ENCODE measurements around the gene MPC1L.

GRCh38 chrX:40607381-40607780, 15.8 kb upstream of the MPC1L start:
- TF ChIP-seq, protein P1, sequence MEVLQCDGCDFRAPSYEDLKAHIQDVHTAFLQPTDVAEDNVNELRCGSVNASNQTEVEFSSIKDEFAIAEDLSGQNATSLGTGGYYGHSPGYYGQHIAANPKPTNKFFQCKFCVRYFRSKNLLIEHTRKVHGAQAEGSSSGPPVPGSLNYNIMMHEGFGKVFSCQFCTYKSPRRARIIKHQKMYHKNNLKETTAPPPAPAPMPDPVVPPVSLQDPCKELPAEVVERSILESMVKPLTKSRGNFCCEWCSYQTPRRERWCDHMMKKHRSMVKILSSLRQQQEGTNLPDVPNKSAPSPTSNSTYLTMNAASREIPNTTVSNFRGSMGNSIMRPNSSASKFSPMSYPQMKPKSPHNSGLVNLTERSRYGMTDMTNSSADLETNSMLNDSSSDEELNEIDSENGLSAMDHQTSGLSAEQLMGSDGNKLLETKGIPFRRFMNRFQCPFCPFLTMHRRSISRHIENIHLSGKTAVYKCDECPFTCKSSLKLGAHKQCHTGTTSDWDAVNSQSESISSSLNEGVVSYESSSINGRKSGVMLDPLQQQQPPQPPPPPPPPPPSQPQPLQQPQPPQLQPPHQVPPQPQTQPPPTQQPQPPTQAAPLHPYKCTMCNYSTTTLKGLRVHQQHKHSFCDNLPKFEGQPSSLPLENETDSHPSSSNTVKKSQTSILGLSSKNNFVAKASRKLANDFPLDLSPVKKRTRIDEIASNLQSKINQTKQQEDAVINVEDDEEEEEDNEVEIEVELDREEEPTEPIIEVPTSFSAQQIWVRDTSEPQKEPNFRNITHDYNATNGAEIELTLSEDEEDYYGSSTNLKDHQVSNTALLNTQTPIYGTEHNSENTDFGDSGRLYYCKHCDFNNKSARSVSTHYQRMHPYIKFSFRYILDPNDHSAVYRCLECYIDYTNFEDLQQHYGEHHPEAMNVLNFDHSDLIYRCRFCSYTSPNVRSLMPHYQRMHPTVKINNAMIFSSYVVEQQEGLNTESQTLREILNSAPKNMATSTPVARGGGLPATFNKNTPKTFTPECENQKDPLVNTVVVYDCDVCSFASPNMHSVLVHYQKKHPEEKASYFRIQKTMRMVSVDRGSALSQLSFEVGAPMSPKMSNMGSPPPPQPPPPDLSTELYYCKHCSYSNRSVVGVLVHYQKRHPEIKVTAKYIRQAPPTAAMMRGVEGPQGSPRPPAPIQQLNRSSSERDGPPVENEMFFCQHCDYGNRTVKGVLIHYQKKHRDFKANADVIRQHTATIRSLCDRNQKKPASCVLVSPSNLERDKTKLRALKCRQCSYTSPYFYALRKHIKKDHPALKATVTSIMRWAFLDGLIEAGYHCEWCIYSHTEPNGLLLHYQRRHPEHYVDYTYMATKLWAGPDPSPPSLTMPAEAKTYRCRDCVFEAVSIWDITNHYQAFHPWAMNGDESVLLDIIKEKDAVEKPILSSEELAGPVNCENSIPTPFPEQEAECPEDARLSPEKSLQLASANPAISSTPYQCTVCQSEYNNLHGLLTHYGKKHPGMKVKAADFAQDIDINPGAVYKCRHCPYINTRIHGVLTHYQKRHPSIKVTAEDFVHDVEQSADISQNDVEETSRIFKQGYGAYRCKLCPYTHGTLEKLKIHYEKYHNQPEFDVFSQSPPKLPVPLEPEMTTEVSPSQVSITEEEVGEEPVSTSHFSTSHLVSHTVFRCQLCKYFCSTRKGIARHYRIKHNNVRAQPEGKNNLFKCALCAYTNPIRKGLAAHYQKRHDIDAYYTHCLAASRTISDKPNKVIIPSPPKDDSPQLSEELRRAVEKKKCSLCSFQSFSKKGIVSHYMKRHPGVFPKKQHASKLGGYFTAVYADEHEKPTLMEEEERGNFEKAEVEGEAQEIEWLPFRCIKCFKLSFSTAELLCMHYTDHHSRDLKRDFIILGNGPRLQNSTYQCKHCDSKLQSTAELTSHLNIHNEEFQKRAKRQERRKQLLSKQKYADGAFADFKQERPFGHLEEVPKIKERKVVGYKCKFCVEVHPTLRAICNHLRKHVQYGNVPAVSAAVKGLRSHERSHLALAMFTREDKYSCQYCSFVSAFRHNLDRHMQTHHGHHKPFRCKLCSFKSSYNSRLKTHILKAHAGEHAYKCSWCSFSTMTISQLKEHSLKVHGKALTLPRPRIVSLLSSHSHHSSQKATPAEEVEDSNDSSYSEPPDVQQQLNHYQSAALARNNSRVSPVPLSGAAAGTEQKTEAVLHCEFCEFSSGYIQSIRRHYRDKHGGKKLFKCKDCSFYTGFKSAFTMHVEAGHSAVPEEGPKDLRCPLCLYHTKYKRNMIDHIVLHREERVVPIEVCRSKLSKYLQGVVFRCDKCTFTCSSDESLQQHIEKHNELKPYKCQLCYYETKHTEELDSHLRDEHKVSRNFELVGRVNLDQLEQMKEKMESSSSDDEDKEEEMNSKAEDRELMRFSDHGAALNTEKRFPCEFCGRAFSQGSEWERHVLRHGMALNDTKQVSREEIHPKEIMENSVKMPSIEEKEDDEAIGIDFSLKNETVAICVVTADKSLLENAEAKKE (CRISPR knock-in tag; IDR thresholded peaks at IDR 0.05), result no peak
- TF ChIP-seq, protein P2, sequence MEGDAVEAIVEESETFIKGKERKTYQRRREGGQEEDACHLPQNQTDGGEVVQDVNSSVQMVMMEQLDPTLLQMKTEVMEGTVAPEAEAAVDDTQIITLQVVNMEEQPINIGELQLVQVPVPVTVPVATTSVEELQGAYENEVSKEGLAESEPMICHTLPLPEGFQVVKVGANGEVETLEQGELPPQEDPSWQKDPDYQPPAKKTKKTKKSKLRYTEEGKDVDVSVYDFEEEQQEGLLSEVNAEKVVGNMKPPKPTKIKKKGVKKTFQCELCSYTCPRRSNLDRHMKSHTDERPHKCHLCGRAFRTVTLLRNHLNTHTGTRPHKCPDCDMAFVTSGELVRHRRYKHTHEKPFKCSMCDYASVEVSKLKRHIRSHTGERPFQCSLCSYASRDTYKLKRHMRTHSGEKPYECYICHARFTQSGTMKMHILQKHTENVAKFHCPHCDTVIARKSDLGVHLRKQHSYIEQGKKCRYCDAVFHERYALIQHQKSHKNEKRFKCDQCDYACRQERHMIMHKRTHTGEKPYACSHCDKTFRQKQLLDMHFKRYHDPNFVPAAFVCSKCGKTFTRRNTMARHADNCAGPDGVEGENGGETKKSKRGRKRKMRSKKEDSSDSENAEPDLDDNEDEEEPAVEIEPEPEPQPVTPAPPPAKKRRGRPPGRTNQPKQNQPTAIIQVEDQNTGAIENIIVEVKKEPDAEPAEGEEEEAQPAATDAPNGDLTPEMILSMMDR (conservative IDR thresholded peaks at IDR 0.05; ENCODE audit: low read depth in 2 of 2), result no peak
- TF ChIP-seq REST (IDR thresholded peaks at IDR 0.05; ENCODE audit: unreplicated experiment) (no peak), EZH2phosphoT487 (IDR thresholded peaks at IDR 0.05; ENCODE audit: unreplicated experiment) (no peak), POLR2AphosphoS5 (IDR thresholded peaks at IDR 0.05; ENCODE audit: low read depth) (no peak), EZH2 (IDR thresholded peaks at IDR 0.05; ENCODE audit: low read depth, unreplicated experiment) (no peak), CREB1 (CRISPR knock-in tag; IDR thresholded peaks at IDR 0.05; ENCODE audit: low read depth) (no peak), STAT1 (IDR thresholded peaks at IDR 0.05; ENCODE audit: unreplicated experiment) (no peak), JUNB (IDR thresholded peaks at IDR 0.05; ENCODE audit: unreplicated experiment) (no peak), ZNF331 (CRISPR knock-in tag; IDR thresholded peaks at IDR 0.05; ENCODE audit: low read depth) (no peak), NANOG (IDR thresholded peaks at IDR 0.05; ENCODE audit: borderline replicate concordance) (no peak), ZNF114 (CRISPR knock-in tag; IDR thresholded peaks at IDR 0.05) (no peak)
- TF ChIP-seq, protein P3, sequence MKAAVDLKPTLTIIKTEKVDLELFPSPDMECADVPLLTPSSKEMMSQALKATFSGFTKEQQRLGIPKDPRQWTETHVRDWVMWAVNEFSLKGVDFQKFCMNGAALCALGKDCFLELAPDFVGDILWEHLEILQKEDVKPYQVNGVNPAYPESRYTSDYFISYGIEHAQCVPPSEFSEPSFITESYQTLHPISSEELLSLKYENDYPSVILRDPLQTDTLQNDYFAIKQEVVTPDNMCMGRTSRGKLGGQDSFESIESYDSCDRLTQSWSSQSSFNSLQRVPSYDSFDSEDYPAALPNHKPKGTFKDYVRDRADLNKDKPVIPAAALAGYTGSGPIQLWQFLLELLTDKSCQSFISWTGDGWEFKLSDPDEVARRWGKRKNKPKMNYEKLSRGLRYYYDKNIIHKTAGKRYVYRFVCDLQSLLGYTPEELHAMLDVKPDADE (IDR thresholded peaks at IDR 0.05), result no peak
